ENCODE data around the gene C10orf143. TPM values are rescaled to one million over a fixed set of nuclear protein-coding genes. Genes with fewer than 3 reads are reported as not detected.

The C10orf143 gene
- polyA plus RNA-seq, 1 donor (not counting 4 experiments of a cell fraction or from before 2014, with no cell fraction given): 1.4 TPM

- Histone ChIP-seq H3K9me3 (ENCODE audit: control insufficient read depth, low read depth, low read length) (no peaks in the 10 kb centered on the region), H3K27me3 (ENCODE audit: control insufficient read depth, extremely low read depth, insufficient read depth, low read length) (no peaks in the 10 kb centered on the region), H3K27ac (ENCODE audit: control insufficient read depth, insufficient read depth, low read length) (no peak overlapping the region), H2AFZ (ENCODE audit: control insufficient read depth, low read length) (no peak overlapping the region), H3K36me3 (ENCODE audit: control insufficient read depth in 2 of 2, extremely low read depth in 1 of 2, insufficient read depth in 2 of 2, low read length in 2 of 2) (no peaks in the 10 kb centered on the region), H3K79me2 (ENCODE audit: control insufficient read depth, insufficient read depth, low read length) (no peaks in the 10 kb centered on the region), H3K9me1 (ENCODE audit: control insufficient read depth, extremely low read depth, insufficient read depth, low read length) (no peaks in the 10 kb centered on the region), H3K4me1 (ENCODE audit: control insufficient read depth, extremely low read depth, insufficient read depth, low read length) (no peaks in the 10 kb centered on the region), H3K4me2 (ENCODE audit: control insufficient read depth, extremely low read depth, insufficient read depth, low read depth, low read length) (no peak overlapping the region), H4K20me1 (ENCODE audit: control insufficient read depth, extremely low read depth, insufficient read depth, low read length) (no peaks in the 10 kb centered on the region), H3K4me3 (ENCODE audit: control insufficient read depth in 2 of 3, extremely low read depth in 1 of 3, insufficient read depth in 2 of 3, low read depth in 1 of 3, low read length in 3 of 3) (no peak overlapping the region), H3K9ac (ENCODE audit: control insufficient read depth, extremely low read depth, insufficient read depth, low read length) (no peak overlapping the region)
- FAIRE-seq (no peak), DNase-seq (ENCODE audit: low read depth, low spot score) (no peak)
- dilution Hi-C loops (cut with MboI; ENCODE audit: extremely low pct_ligation_motif_present, low sequenced_read_pairs): no loop called here
- TF ChIP-seq CTCF (optimal IDR thresholded peaks at IDR 0.05 in 1 of 3, IDR thresholded peaks at IDR 0.05 in 1 of 3, conservative IDR thresholded peaks at IDR 0.05 in 1 of 3; ENCODE audit: extremely low read depth in 1 of 3, insufficient read depth in 2 of 3, low read length in 3 of 3): no peak
- no peak for TF ChIP-seq EZH2 (IDR thresholded peaks at IDR 0.05; ENCODE audit: low read length)
These were observed 92.4 kb downstream of the C10orf143 start for GRCh38 chr10:130018265-130018664.

GRCh38 chr10:130017631-130018022 lies 93.0 kb downstream of the C10orf143 start:
- H3K79me2 ChIP-seq (ENCODE audit: control insufficient read depth, insufficient read depth, low read length): no peaks in the 10 kb centered on the region
- H3K9me1 ChIP-seq (ENCODE audit: control insufficient read depth, extremely low read depth, insufficient read depth, low read length): no peaks in the 10 kb centered on the region
- H3K36me3 ChIP-seq (ENCODE audit: control insufficient read depth in 2 of 2, extremely low read depth in 1 of 2, insufficient read depth in 2 of 2, low read length in 2 of 2): no peaks in the 10 kb centered on the region
- DNase-seq (ENCODE audit: low read depth, low spot score) (no peak), FAIRE-seq (no peak)
- no peak overlapping the region for H3K9ac ChIP-seq (ENCODE audit: control insufficient read depth, extremely low read depth, insufficient read depth, low read length)
- H3K4me3 ChIP-seq (ENCODE audit: control insufficient read depth in 2 of 3, extremely low read depth in 1 of 3, insufficient read depth in 2 of 3, low read depth in 1 of 3, low read length in 3 of 3): no peak overlapping the region
- H3K27ac ChIP-seq (ENCODE audit: control insufficient read depth, insufficient read depth, low read length): no peak overlapping the region
- dilution Hi-C loops (cut with MboI; ENCODE audit: extremely low pct_ligation_motif_present, low sequenced_read_pairs): no loop called here
- no peaks in the 10 kb centered on the region for H3K9me3 ChIP-seq (ENCODE audit: control insufficient read depth, low read depth, low read length)
- no peaks in the 10 kb centered on the region for H3K4me1 ChIP-seq (ENCODE audit: control insufficient read depth, extremely low read depth, insufficient read depth, low read length)
- TF ChIP-seq EZH2 (IDR thresholded peaks at IDR 0.05; ENCODE audit: low read length) (no peak), CTCF (optimal IDR thresholded peaks at IDR 0.05 in 1 of 3, IDR thresholded peaks at IDR 0.05 in 1 of 3, conservative IDR thresholded peaks at IDR 0.05 in 1 of 3; ENCODE audit: extremely low read depth in 1 of 3, insufficient read depth in 2 of 3, low read length in 3 of 3) (no peak)
- H4K20me1 ChIP-seq (ENCODE audit: control insufficient read depth, extremely low read depth, insufficient read depth, low read length): no peaks in the 10 kb centered on the region
- no peaks in the 10 kb centered on the region for H3K27me3 ChIP-seq (ENCODE audit: control insufficient read depth, extremely low read depth, insufficient read depth, low read length)
- no peak overlapping the region for H3K4me2 ChIP-seq (ENCODE audit: control insufficient read depth, extremely low read depth, insufficient read depth, low read depth, low read length)
- H2AFZ ChIP-seq (ENCODE audit: control insufficient read depth, low read length): no peak overlapping the region
